ENCODE data around the gene FABP6.

Gene FABP6

GRCh38 chr5:160219356-160219755 lies 9.9 kb upstream of the FABP6 start:
- no peak overlapping the region for H3K4me3 ChIP-seq (ENCODE audit: low read depth, low read length)
- TF ChIP-seq, protein P1, sequence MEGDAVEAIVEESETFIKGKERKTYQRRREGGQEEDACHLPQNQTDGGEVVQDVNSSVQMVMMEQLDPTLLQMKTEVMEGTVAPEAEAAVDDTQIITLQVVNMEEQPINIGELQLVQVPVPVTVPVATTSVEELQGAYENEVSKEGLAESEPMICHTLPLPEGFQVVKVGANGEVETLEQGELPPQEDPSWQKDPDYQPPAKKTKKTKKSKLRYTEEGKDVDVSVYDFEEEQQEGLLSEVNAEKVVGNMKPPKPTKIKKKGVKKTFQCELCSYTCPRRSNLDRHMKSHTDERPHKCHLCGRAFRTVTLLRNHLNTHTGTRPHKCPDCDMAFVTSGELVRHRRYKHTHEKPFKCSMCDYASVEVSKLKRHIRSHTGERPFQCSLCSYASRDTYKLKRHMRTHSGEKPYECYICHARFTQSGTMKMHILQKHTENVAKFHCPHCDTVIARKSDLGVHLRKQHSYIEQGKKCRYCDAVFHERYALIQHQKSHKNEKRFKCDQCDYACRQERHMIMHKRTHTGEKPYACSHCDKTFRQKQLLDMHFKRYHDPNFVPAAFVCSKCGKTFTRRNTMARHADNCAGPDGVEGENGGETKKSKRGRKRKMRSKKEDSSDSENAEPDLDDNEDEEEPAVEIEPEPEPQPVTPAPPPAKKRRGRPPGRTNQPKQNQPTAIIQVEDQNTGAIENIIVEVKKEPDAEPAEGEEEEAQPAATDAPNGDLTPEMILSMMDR (IDR thresholded peaks at IDR 0.05; ENCODE audit: borderline replicate concordance, insufficient read depth, low read depth, low read length) = no peak

GRCh38 chr5:160221082-160221481 lies 8.2 kb upstream of the FABP6 start:
- TF ChIP-seq, protein P1 (IDR thresholded peaks at IDR 0.05; ENCODE audit: borderline replicate concordance, insufficient read depth, low read depth, low read length) = no peak
- no peak overlapping the region for H3K4me3 ChIP-seq (ENCODE audit: low read depth, low read length)

GRCh38 chr5:160227012-160227411 lies 2.3 kb upstream of the FABP6 start:
- H3K4me3 ChIP-seq (ENCODE audit: low read depth, low read length) = no peak overlapping the region
- TF ChIP-seq, protein P1 (IDR thresholded peaks at IDR 0.05; ENCODE audit: borderline replicate concordance, insufficient read depth, low read depth, low read length) = no peak

DNA sequence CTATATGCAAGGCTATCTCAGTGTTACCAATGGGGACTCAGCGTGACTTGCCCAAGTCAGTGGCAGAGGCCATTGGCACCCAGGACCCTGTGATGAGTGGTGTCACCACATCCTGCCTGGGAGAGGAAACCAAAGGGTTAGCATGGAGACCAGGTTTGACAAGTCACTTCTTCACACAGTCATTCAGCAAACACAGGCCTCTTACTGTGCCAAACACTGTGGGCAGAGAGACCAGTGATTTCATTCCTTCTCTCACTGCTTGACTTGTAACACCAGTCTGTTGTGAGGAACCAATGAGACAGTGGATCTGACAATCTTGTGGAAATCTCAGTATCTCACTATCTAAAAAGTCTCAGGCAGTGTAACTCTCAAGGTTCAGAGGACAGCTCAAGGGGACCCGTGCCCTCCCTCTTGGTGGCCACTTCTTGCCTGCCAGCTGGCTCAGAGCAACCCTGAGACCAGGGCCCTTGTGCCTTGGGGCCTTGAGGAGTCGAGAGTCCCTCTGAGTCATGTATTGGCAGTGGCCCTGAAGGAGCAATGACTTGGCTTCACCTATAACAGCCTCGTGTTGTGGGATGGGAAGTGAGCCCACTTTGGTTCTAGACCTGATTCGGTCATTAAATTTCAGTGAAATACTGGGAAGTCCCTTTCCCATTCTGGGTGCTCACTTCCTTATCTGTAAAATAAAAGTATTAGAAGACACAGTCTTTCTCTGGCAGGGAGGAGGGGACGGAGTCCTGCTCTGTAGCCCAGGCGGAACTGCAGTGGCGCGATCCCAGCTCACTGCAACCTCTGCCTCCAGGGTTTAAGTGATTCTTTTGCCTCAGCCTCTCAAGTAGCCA lies 1.6 kb downstream of the FABP6 start:
- no peak overlapping the region for H3K4me3 ChIP-seq (ENCODE audit: low read depth, low read length)
- TF ChIP-seq, protein P1 (IDR thresholded peaks at IDR 0.05; ENCODE audit: borderline replicate concordance, insufficient read depth, low read depth, low read length) = no peak

GRCh38 chr5:160231783-160232342 lies 2.6 kb downstream of the FABP6 start:
- TF ChIP-seq, protein P1 (IDR thresholded peaks at IDR 0.05; ENCODE audit: borderline replicate concordance, insufficient read depth, low read depth, low read length) = no peak

GRCh38 chr5:160233215-160233614 lies 3.9 kb downstream of the FABP6 start:
- TF ChIP-seq, protein P1 (IDR thresholded peaks at IDR 0.05; ENCODE audit: borderline replicate concordance, insufficient read depth, low read depth, low read length) = no peak
- H3K4me3 ChIP-seq (ENCODE audit: low read depth, low read length) = no peak overlapping the region

More at GRCh38 chr5:160231783-160232342, 2.6 kb downstream of the FABP6 start:
- no peak overlapping the region for H3K4me3 ChIP-seq (ENCODE audit: low read depth, low read length)

- no peak overlapping the region for H3K4me3 ChIP-seq (ENCODE audit: low read depth, low read length)
- TF ChIP-seq, protein P1 (IDR thresholded peaks at IDR 0.05; ENCODE audit: borderline replicate concordance, insufficient read depth, low read depth, low read length) = no peak
Measured at GRCh38 chr5:160235731-160236130, 6.4 kb downstream of the FABP6 start.

All from GM12875 (cell line).